Activated CD4-positive, CD25-positive, alpha-beta regulatory T cell (primary cell): ENCODE data around the gene FRMD4A.
"Not testable (repeated sequence)": the region's sequence is repeated elsewhere in the genome, so short reads cannot be mapped to it uniquely, and the experiment has no call there.

Experiments used
- DNase-seq, 4 experiments: peaks; one replicate each; lab custom pipeline; 2025; lab: John Stamatoyannopoulos, UW

FRMD4A gene

GRCh38 chr10:13915710-13916109 is 415.0 kb downstream of the FRMD4A start:
- DNase-seq, result no peak

- no peak for DNase-seq
These were observed 416.8 kb downstream of the FRMD4A start for GRCh38 chr10:13913897-13914296.

GRCh38 chr10:13911821-13912520 is 418.8 kb downstream of the FRMD4A start:
- DNase-seq, result no peak

- DNase-seq, result no peak
These were observed 421.0 kb downstream of the FRMD4A start for GRCh38 chr10:13909516-13910258.

- DNase-seq, result no peak
These were observed 422.2 kb downstream of the FRMD4A start for GRCh38 chr10:13908475-13908874.

- DNase-seq, result no peak
These were observed 423.2 kb downstream of the FRMD4A start for GRCh38 chr10:13907570-13907969.

- no peak for DNase-seq
These were observed 425.4 kb downstream of the FRMD4A start for GRCh38 chr10:13905281-13905680.

- no peak for DNase-seq
These were observed 426.7 kb downstream of the FRMD4A start for GRCh38 chr10:13904064-13904463.

- DNase-seq, result no peak
These were observed 427.7 kb downstream of the FRMD4A start for GRCh38 chr10:13902868-13903587.

GRCh38 chr10:13899941-13900340 is 430.8 kb downstream of the FRMD4A start:
- DNase-seq, result no peak

- DNase-seq, result not testable (repeated sequence)
These were observed 434.6 kb downstream of the FRMD4A start for GRCh38 chr10:13896146-13896545.

GRCh38 chr10:13894412-13895093 is 436.2 kb downstream of the FRMD4A start:
- DNase-seq, result no peak

- DNase-seq, result no peak
These were observed 436.8 kb downstream of the FRMD4A start for GRCh38 chr10:13893926-13894325.

- DNase-seq, result no peak
These were observed 437.9 kb downstream of the FRMD4A start for GRCh38 chr10:13892871-13893270.

GRCh38 chr10:13892001-13892491 is 438.7 kb downstream of the FRMD4A start:
- DNase-seq, result no peak

GRCh38 chr10:13891128-13892000 is 439.4 kb downstream of the FRMD4A start:
- no peak for DNase-seq

GRCh38 chr10:13890233-13891127 is 440.2 kb downstream of the FRMD4A start:
- DNase-seq, result no peak

- DNase-seq, result no peak
These were observed 443.0 kb downstream of the FRMD4A start for GRCh38 chr10:13887761-13888160.

GRCh38 chr10:13885238-13885990 is 445.3 kb downstream of the FRMD4A start:
- no peak for DNase-seq
